MCF 10A (cell line): ENCODE measurements around the gene RCOR1. TPM values are rescaled to one million over a fixed set of nuclear protein-coding genes. Genes with fewer than 3 reads are reported as not detected.
"Not testable (repeated sequence)": the region's sequence is repeated elsewhere in the genome, so short reads cannot be mapped to it uniquely, and the experiment has no call there.

Source experiments
- BruUV-seq: library from RNA; stranded (reverse); fragments of 400-500 nt; replicated peaks from 2 replicates; lab custom pipeline; 2021; lab: Mats Ljungman, UMichigan
- CTCF ChIA-PET: fragments of 300-600 bp; sonication (Branson Sonifier 250); formaldehyde crosslinking; extraction: SDS; loops from one replicate; lab custom pipeline; 2021; ENCODE audit warnings: antibody characterized with exemption, inconsistent platforms; lab: Yijun Ruan, JAX
- POLR2A ChIA-PET: fragments of 300-600, 350-650 bp; sonication (Branson Sonifier 250); formaldehyde crosslinking; extraction: SDS; loops from one replicate; lab custom pipeline; 2020; ENCODE audit warnings: antibody characterized with exemption, inconsistent platforms; lab: Yijun Ruan, JAX
- DNase-seq: peaks from one replicate; pipeline ENCODE4 v3.0.0-alpha.2; 2018; ENCODE audit not compliant: unreplicated experiment
- H3K27ac Mint-ChIP-seq: one replicate; pipeline ENCODE4 v1.8.0; 2022; ENCODE audit warnings: mild to moderate bottlenecking, low read depth, mixed read lengths; ENCODE audit not compliant: unreplicated experiment
- H3K27me3 Mint-ChIP-seq: one replicate; pipeline ENCODE4 v1.8.0; 2022; ENCODE audit warnings: mixed read lengths; ENCODE audit not compliant: insufficient read depth, unreplicated experiment
- H3K36me3 Mint-ChIP-seq: one replicate; pipeline ENCODE4 v1.8.0; 2022; ENCODE audit warnings: mild to moderate bottlenecking, moderate library complexity, mixed read lengths; ENCODE audit not compliant: insufficient read depth, unreplicated experiment
- H3K4me1 Mint-ChIP-seq: one replicate; pipeline ENCODE4 v1.8.0; 2022; ENCODE audit warnings: mixed read lengths; ENCODE audit not compliant: insufficient read depth, unreplicated experiment
- H3K4me3 Mint-ChIP-seq: one replicate; pipeline ENCODE4 v1.8.0; 2022; ENCODE audit warnings: mild to moderate bottlenecking, moderate library complexity, mixed read lengths; ENCODE audit not compliant: unreplicated experiment
- H3K9me3 Mint-ChIP-seq: one replicate; pipeline ENCODE4 v1.8.0; 2022; ENCODE audit warnings: mixed read lengths; ENCODE audit not compliant: unreplicated experiment
- CTCF ChIP-seq: fragments of 200-600 bp; IDR thresholded peaks from one replicate; pipeline ENCODE4 v1.8.0; 2022; ENCODE audit warnings: antibody characterized with exemption, mild to moderate bottlenecking; ENCODE audit not compliant: unreplicated experiment
- intact Hi-C: fragments of 100-400 bp; cut with micrococcal nuclease; formaldehyde crosslinking; loops from 2 replicates; pipeline ENCODE4 v1.14.1; 2022
- total RNA-seq: library from RNA; stranded (reverse); gene quantifications from 2 replicates; pipeline ENCODE4 v1.2.3, GENCODE V29; 2022

RCOR1 gene
- total RNA-seq, 1 experiment from 2014 or later: 45.6 TPM

- H3K27me3 Mint-ChIP-seq: no peaks in the 10 kb centered on the region
- BruUV-seq: no TSS peak
- no peak overlapping the region for H3K4me3 Mint-ChIP-seq
- H3K4me1 Mint-ChIP-seq: peaks cover 4% of the 10 kb centered on the region
- intact Hi-C loops: no loop called here
- no peaks in the 10 kb centered on the region for H3K36me3 Mint-ChIP-seq
- DNase-seq: no peak
- H3K9me3 Mint-ChIP-seq: no peaks in the 10 kb centered on the region
- no peak for TF ChIP-seq CTCF
- ChIA-PET POLR2A (interaction anchor here (0.7 kb wide), 1 partner anchor 12 kb away, joined by 3 read pairs; no protein-coding TSS in a partner anchor), CTCF (no interaction called here)
- no peak overlapping the region for H3K27ac Mint-ChIP-seq
Observed at GRCh38 chr14:102573591-102574046, 18.8 kb upstream of the RCOR1 start.

GRCh38 chr14:102574281-102575159 is 17.9 kb upstream of the RCOR1 start:
- Mint-ChIP-seq H3K36me3 (no peaks in the 10 kb centered on the region), H3K27ac (no peak overlapping the region), H3K4me3 (no peak overlapping the region), H3K9me3 (no peaks in the 10 kb centered on the region), H3K27me3 (no peaks in the 10 kb centered on the region), H3K4me1 (peaks cover 6% of the 10 kb centered on the region)
- BruUV-seq: no TSS peak
- no peak for TF ChIP-seq CTCF
- CTCF ChIA-PET: no interaction called here
- POLR2A ChIA-PET: interaction anchor here (0.7 kb wide), 1 partner anchor 12 kb away, joined by 3 read pairs; no protein-coding TSS in a partner anchor
- intact Hi-C loops: no loop called here
- DNase-seq: no peak

GRCh38 chr14:102575160-102575845 is 17.1 kb upstream of the RCOR1 start:
- no peak for TF ChIP-seq CTCF
- H3K9me3 Mint-ChIP-seq: no peaks in the 10 kb centered on the region
- CTCF ChIA-PET: interaction anchor here (1.4 kb wide), 1 partner anchor 19 kb away, joined by 3 read pairs; no protein-coding TSS in a partner anchor

GRCh38 chr14:102575846-102576428 is 16.5 kb upstream of the RCOR1 start:
- H3K4me3 Mint-ChIP-seq, H3K27ac Mint-ChIP-seq, DNase-seq, POLR2A ChIA-PET, H3K36me3 Mint-ChIP-seq, H3K9me3 Mint-ChIP-seq, H3K27me3 Mint-ChIP-seq, intact Hi-C loops, BruUV-seq: not testable (repeated sequence)
- H3K4me1 Mint-ChIP-seq: peaks cover 16% of the 10 kb centered on the region
- CTCF ChIA-PET: interaction anchor here (1.4 kb wide), 1 partner anchor 19 kb away, joined by 3 read pairs; no protein-coding TSS in a partner anchor

More at GRCh38 chr14:102575160-102575845, 17.1 kb upstream of the RCOR1 start:
- no TSS peak for BruUV-seq
- no peaks in the 10 kb centered on the region for H3K27me3 Mint-ChIP-seq
- H3K4me3 Mint-ChIP-seq: no peak overlapping the region
- H3K36me3 Mint-ChIP-seq: no peaks in the 10 kb centered on the region
- intact Hi-C loops: no loop called here
- H3K4me1 Mint-ChIP-seq: peaks cover 13% of the 10 kb centered on the region
- POLR2A ChIA-PET: interaction anchor here (0.7 kb wide), 1 partner anchor 11 kb away, joined by 3 read pairs; no protein-coding TSS in a partner anchor
- no peak for DNase-seq
- H3K27ac Mint-ChIP-seq: no peak overlapping the region
